Keratinocyte (primary cell): Measurements from ENCODE around the gene SNTG2. TPM values are rescaled to one million over a fixed set of nuclear protein-coding genes. Genes with fewer than 3 reads are reported as not detected.
"Not testable (repeated sequence)": the region's sequence is repeated elsewhere in the genome, so short reads cannot be mapped to it uniquely, and the experiment has no call there.

ENCODE experiments used
- DNase-seq: peaks from one replicate; pipeline ENCODE4 v3.0.0-alpha.2; 2011; ENCODE audit warnings: low read depth, missing footprints, low spot score
- FAIRE-seq: peaks from 2 replicates; lab custom pipeline; 2011; peaks lifted over from hg19 to GRCh38; lab: Jason Lieb, UNC
- H2AFZ ChIP-seq: 2 replicates; pipeline ENCODE4 v1.6.0; 2012; ENCODE audit warnings: low read length, control low read depth, inconsistent platforms; ENCODE audit not compliant: control insufficient read depth
- H3K27ac ChIP-seq: 2 replicates; pipeline ENCODE4 v1.5.1; 2011; ENCODE audit warnings: low read length; ENCODE audit not compliant: control insufficient read depth, insufficient read depth
- H3K27me3 ChIP-seq: 3 replicates; pipeline ENCODE4 v1.6.0; 2011; ENCODE audit warnings: low read length; ENCODE audit not compliant: control insufficient read depth, insufficient read depth; ENCODE audit errors: extremely low read depth
- H3K36me3 ChIP-seq, 2 experiments: 2 replicates in 1 of 2; 3 replicates in 1 of 2; pipeline ENCODE4 v1.5.1; 2011; ENCODE audit warnings: low read length in 2 of 2, mild to moderate bottlenecking in 1 of 2; ENCODE audit not compliant: control insufficient read depth in 2 of 2, insufficient read depth in 2 of 2; ENCODE audit errors: extremely low read depth in 1 of 2
- H3K4me1 ChIP-seq: 3 replicates; pipeline ENCODE4 v1.5.1; 2011; ENCODE audit warnings: low read length; ENCODE audit not compliant: control insufficient read depth, insufficient read depth; ENCODE audit errors: extremely low read depth
- H3K4me2 ChIP-seq: 3 replicates; pipeline ENCODE4 v1.6.0; 2011; ENCODE audit warnings: low read depth, low read length; ENCODE audit not compliant: control insufficient read depth, insufficient read depth; ENCODE audit errors: extremely low read depth
- H3K4me3 ChIP-seq, 3 experiments: fragments of 200-600 bp in 1 of 3; sonication (generic) in 1 of 3; 2 replicates in 2 of 3; 3 replicates in 1 of 3; pipeline ENCODE4 v1.5.1; 2011 to 2016; ENCODE audit warnings: low read length in 3 of 3, mild to moderate bottlenecking in 3 of 3, control low read depth in 2 of 3, inconsistent platforms in 1 of 3, low read depth in 1 of 3, mixed read lengths in 1 of 3, mixed run types in 1 of 3, moderate library complexity in 1 of 3; ENCODE audit not compliant: control insufficient read depth in 2 of 3, insufficient read depth in 2 of 3; ENCODE audit errors: extremely low read depth in 1 of 3
- H3K79me2 ChIP-seq: 2 replicates; pipeline ENCODE4 v1.6.0; 2012; ENCODE audit warnings: low read length; ENCODE audit not compliant: control insufficient read depth, insufficient read depth
- H3K9ac ChIP-seq: 3 replicates; pipeline ENCODE4 v1.6.0; 2011; ENCODE audit warnings: low read length; ENCODE audit not compliant: control insufficient read depth, insufficient read depth; ENCODE audit errors: extremely low read depth
- H3K9me1 ChIP-seq: 3 replicates; pipeline ENCODE4 v1.6.0; 2011; ENCODE audit warnings: low read length; ENCODE audit not compliant: control insufficient read depth, insufficient read depth; ENCODE audit errors: extremely low read depth
- H3K9me3 ChIP-seq: 2 replicates; pipeline ENCODE4 v1.5.1; 2012; ENCODE audit warnings: low read depth, low read length; ENCODE audit not compliant: control insufficient read depth
- H4K20me1 ChIP-seq: 3 replicates; pipeline ENCODE4 v1.6.0; 2011; ENCODE audit warnings: low read length; ENCODE audit not compliant: control insufficient read depth, insufficient read depth; ENCODE audit errors: extremely low read depth
- EZH2 ChIP-seq: IDR thresholded peaks from one replicate; pipeline ENCODE4 v1.6.1; 2012; ENCODE audit warnings: inconsistent platforms, mild to moderate bottlenecking, low read length, moderate library complexity
- dilution Hi-C: fragments of 300-500 bp; cut with MboI; formaldehyde crosslinking; loops from one replicate; pipeline ENCODE4 v1.7.0; 2020; ENCODE audit warnings: low sequenced_read_pairs; ENCODE audit not compliant: extremely low pct_ligation_motif_present
- polyA plus RNA-seq, 5 experiments: library from polyadenylated mRNA; depleted of rRNA in 3 of 5; stranded (reverse) in 3 of 5; stranded (forward) in 1 of 5; unstranded in 1 of 5; fragments of >200 nt; gene quantifications; 1 replicate in 1 of 5; 2 replicates in 3 of 5; 3 replicates in 1 of 5; pipeline versions ENCODE4 v1.2.1 to v1.2.3, GENCODE V29; 2011 to 2012; ENCODE audit warnings: missing spikeins in 2 of 5, low read depth in 1 of 5, low replicate concordance in 1 of 5
- TF ChIP-seq, protein P1 (sequence below), 3 experiments: IDR thresholded peaks in 1 of 3; conservative IDR thresholded peaks in 1 of 3; optimal IDR thresholded peaks in 1 of 3; 2 replicates in 2 of 3; 3 replicates in 1 of 3; pipeline versions ENCODE3 to v1.5.1; 2011; ENCODE audit warnings: low read length in 3 of 3, mild to moderate bottlenecking in 3 of 3, moderate library complexity in 2 of 3, control low read depth in 1 of 3, inconsistent platforms in 1 of 3; ENCODE audit not compliant: insufficient read depth in 2 of 3; ENCODE audit errors: extremely low read depth in 1 of 3

The SNTG2 gene
- polyA plus RNA-seq, 1 donor (not counting 4 experiments of a cell fraction or from before 2014, with no cell fraction given), result not detected

DNA sequence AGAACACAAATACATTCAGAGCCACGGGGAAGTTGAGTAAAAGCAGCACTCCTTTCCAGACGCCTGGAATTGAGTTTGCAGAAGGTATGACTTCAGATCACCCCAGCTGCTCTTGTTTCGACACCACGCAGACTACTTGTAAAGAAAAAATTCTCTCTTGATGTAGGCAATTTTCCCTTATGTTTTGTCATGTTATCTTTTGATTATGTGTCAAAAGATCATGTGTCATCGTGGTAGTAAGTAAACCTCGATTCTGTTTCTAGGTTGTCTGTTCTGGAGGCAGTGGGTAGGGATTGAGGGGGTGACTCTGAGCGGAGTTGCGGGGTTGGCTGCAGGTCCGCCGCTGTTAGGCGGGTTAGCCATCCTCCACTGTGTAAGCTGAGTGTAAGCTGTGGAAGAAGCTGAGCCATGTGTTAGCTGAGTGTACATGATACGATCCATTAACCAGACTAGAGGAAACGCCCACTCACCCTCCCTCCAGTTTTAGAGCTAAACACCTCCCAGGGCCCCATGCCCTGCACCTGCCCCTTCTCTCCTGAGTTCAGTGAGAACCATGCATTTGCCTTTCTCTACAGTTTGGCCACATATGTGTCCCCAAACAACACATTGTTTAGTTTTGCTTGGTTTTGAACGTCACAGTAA lies 181.8 kb downstream of the SNTG2 start:
- TF ChIP-seq, protein P1, sequence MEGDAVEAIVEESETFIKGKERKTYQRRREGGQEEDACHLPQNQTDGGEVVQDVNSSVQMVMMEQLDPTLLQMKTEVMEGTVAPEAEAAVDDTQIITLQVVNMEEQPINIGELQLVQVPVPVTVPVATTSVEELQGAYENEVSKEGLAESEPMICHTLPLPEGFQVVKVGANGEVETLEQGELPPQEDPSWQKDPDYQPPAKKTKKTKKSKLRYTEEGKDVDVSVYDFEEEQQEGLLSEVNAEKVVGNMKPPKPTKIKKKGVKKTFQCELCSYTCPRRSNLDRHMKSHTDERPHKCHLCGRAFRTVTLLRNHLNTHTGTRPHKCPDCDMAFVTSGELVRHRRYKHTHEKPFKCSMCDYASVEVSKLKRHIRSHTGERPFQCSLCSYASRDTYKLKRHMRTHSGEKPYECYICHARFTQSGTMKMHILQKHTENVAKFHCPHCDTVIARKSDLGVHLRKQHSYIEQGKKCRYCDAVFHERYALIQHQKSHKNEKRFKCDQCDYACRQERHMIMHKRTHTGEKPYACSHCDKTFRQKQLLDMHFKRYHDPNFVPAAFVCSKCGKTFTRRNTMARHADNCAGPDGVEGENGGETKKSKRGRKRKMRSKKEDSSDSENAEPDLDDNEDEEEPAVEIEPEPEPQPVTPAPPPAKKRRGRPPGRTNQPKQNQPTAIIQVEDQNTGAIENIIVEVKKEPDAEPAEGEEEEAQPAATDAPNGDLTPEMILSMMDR (optimal IDR thresholded peaks at IDR 0.05 in 1 of 3, IDR thresholded peaks at IDR 0.05 in 1 of 3, conservative IDR thresholded peaks at IDR 0.05 in 1 of 3; ENCODE audit: extremely low read depth in 1 of 3, insufficient read depth in 2 of 3, low read length in 3 of 3), result no peak
- TF ChIP-seq EZH2, result no peak
- H3K36me3 ChIP-seq, result no peaks in the 10 kb centered on the region
- no peak overlapping the region for H2AFZ ChIP-seq
- FAIRE-seq, result no peak
- no peak overlapping the region for H3K27ac ChIP-seq
- no peak overlapping the region for H3K9ac ChIP-seq
- DNase-seq, result no peak
- H3K4me1 ChIP-seq, result no peaks in the 10 kb centered on the region
- no peaks in the 10 kb centered on the region for H3K27me3 ChIP-seq
- no peaks in the 10 kb centered on the region for H4K20me1 ChIP-seq
- dilution Hi-C loops, result no loop called here
- H3K79me2 ChIP-seq, result no peaks in the 10 kb centered on the region
- H3K9me3 ChIP-seq, result no peaks in the 10 kb centered on the region
- H3K4me2 ChIP-seq, result no peak overlapping the region
- H3K9me1 ChIP-seq, result no peaks in the 10 kb centered on the region
- no peak overlapping the region for H3K4me3 ChIP-seq

DNA sequence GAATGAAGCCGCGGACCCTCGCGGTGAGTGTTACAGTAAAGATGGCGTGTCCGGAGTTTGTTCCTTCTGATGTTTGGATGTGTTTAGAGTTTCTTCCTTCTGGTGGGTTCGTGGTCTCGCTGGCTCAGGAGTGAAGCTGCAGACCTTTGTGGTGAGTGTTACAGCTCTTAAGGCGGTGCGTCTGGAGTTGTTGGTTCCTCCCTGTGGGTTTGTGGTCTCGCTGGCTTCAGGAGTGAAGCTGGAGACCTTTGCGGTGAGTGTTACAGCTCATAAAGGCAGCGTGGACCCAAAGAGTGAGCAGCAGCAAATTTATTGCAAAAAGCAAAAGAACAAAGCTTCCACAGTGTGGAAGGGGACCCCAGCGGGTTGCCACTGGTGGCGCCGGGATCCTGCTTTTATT lies 183.2 kb downstream of the SNTG2 start:
- H3K27me3 ChIP-seq, H3K36me3 ChIP-seq, H2AFZ ChIP-seq, H4K20me1 ChIP-seq, DNase-seq, H3K4me1 ChIP-seq, H3K27ac ChIP-seq, H3K9me1 ChIP-seq, FAIRE-seq, H3K4me3 ChIP-seq, H3K4me2 ChIP-seq, H3K79me2 ChIP-seq, dilution Hi-C loops, H3K9me3 ChIP-seq, H3K9ac ChIP-seq: not testable (repeated sequence)

DNA sequence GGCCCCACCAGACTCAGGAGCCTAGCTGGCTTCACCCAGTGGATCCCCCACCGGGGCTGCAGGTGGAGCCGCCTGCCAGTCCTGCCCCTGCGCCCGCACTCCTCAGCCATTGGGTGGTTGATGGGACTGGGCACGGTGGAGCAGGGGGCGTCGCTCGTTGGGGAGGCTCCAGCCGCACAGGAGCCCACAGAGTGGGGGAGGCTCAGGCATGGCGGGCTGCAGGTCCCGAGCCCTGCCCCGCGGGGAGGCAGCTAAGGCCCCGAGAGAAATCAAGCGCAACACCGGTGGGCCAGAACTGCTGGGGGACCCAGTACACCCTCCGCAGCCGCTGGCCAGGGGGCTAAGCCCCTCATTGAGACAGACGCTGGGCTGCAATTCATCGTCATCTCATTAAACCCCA lies 184.0 kb downstream of the SNTG2 start:
- Histone ChIP-seq H2AFZ (no peak overlapping the region), H3K4me2 (no peak overlapping the region), H3K9ac (no peak overlapping the region), H3K4me3 (no peak overlapping the region), H3K27ac (no peak overlapping the region), H3K9me3 (no peaks in the 10 kb centered on the region), H3K4me1 (no peaks in the 10 kb centered on the region), H3K79me2 (no peaks in the 10 kb centered on the region), H3K36me3 (no peaks in the 10 kb centered on the region), H4K20me1 (no peaks in the 10 kb centered on the region), H3K27me3 (no peaks in the 10 kb centered on the region), H3K9me1 (no peaks in the 10 kb centered on the region)
- dilution Hi-C loops, result no loop called here
- TF ChIP-seq, protein P1 (optimal IDR thresholded peaks at IDR 0.05 in 1 of 3, IDR thresholded peaks at IDR 0.05 in 1 of 3, conservative IDR thresholded peaks at IDR 0.05 in 1 of 3; ENCODE audit: extremely low read depth in 1 of 3, insufficient read depth in 2 of 3, low read length in 3 of 3), result no peak
- TF ChIP-seq EZH2, result no peak
- FAIRE-seq, result no peak
- no peak for DNase-seq
